GM18505 (cell line): ENCODE data around the gene SMARCB1.
A peak's percentile ranks its signal among the peaks of the same experiment; 100 is the strongest.

Experiments used
- ATAC-seq: cut with Tn5 transposase; IDR thresholded peaks from one replicate; pipeline ENCODE4 v1.9.1; 2021; ENCODE audit not compliant: unreplicated experiment
- POLR2A ChIP-seq: IDR thresholded peaks from 4 replicates; pipeline ENCODE4 v1.6.1; 2011; ENCODE audit warnings: borderline replicate concordance; ENCODE audit not compliant: insufficient read depth, insufficient read length; ENCODE audit errors: extremely low read depth

Gene SMARCB1

GRCh38 chr22:23837911-23838680 lies 51.3 kb downstream of the SMARCB1 start:
- no peak for TF ChIP-seq POLR2A
- ATAC-seq: peak; percentile 13

GRCh38 chr22:23838681-23839468 lies 52.1 kb downstream of the SMARCB1 start, which contains the start of gene DERL3:
Gene DERL3 (minus strand): TSS chr22:23839006. CDS start chr22:23838987, 19 bp downstream.
- TF ChIP-seq POLR2A: no peak
- ATAC-seq: peak; percentile 68

GRCh38 chr22:23840026-23840425 lies 53.3 kb downstream of the SMARCB1 start:
- ATAC-seq: no peak
- TF ChIP-seq POLR2A: no peak

GRCh38 chr22:23841292-23841691 lies 54.5 kb downstream of the SMARCB1 start:
- no peak for TF ChIP-seq POLR2A

GRCh38 chr22:23841736-23842445 lies 55.1 kb downstream of the SMARCB1 start:
- no peak for ATAC-seq
- TF ChIP-seq POLR2A: no peak

More at GRCh38 chr22:23841292-23841691, 54.5 kb downstream of the SMARCB1 start:
- ATAC-seq: no peak

- no peak for TF ChIP-seq POLR2A
- no peak for ATAC-seq
These were observed 55.8 kb downstream of the SMARCB1 start for GRCh38 chr22:23842599-23842998.

- TF ChIP-seq POLR2A: no peak
- ATAC-seq: no peak
These were observed 58.0 kb downstream of the SMARCB1 start for GRCh38 chr22:23844739-23845202.

GRCh38 chr22:23845265-23846080 lies 58.7 kb downstream of the SMARCB1 start:
- no peak for ATAC-seq
- no peak for TF ChIP-seq POLR2A

- no peak for ATAC-seq
- no peak for TF ChIP-seq POLR2A
These were observed 59.3 kb downstream of the SMARCB1 start for GRCh38 chr22:23846081-23846469.

GRCh38 chr22:23847310-23847920 lies 60.6 kb downstream of the SMARCB1 start:
- no peak for TF ChIP-seq POLR2A
- no peak for ATAC-seq

- no peak for TF ChIP-seq POLR2A
- no peak for ATAC-seq
These were observed 61.5 kb downstream of the SMARCB1 start for GRCh38 chr22:23847991-23848864.
